NOMO-1 (cell line): ENCODE data around the gene SMCO2.

Source experiments
- DNase-seq, 2 experiments: peaks; one replicate each; lab custom pipeline; 2025; ENCODE audit not compliant: unreplicated experiment in 2 of 2; lab: John Stamatoyannopoulos, UW

The SMCO2 gene

GRCh38 chr12:27446436-27446835 is at the start of gene SMCO2:
SMCO2 (plus strand) TSS chr12:27446736; CDS start chr12:27470632, 23,896 bp downstream.
- no peak for DNase-seq

GRCh38 chr12:27398466-27398865 is 48.1 kb upstream of the SMCO2 start:
- no peak for DNase-seq

- no peak for DNase-seq
These were observed 47.5 kb upstream of the SMCO2 start for GRCh38 chr12:27399074-27399473.

- no peak for DNase-seq
These were observed 45.6 kb upstream of the SMCO2 start for GRCh38 chr12:27400856-27401354.

- no peak for DNase-seq
These were observed 34.5 kb upstream of the SMCO2 start for GRCh38 chr12:27412047-27412446.

GRCh38 chr12:27422697-27423096 is 23.8 kb upstream of the SMCO2 start:
- DNase-seq, result no peak

GRCh38 chr12:27424631-27425230 is 21.8 kb upstream of the SMCO2 start:
- peak in 1 of 2 experiments; percentile 48 for DNase-seq

- no peak for DNase-seq
These were observed 21.2 kb upstream of the SMCO2 start for GRCh38 chr12:27425306-27425705.

- DNase-seq, result no peak
These were observed 19.6 kb upstream of the SMCO2 start for GRCh38 chr12:27426743-27427487.

- DNase-seq, result no peak
These were observed 18.7 kb upstream of the SMCO2 start for GRCh38 chr12:27427824-27428223.

- no peak for DNase-seq
These were observed 18.1 kb upstream of the SMCO2 start for GRCh38 chr12:27428466-27428865.

GRCh38 chr12:27429606-27430005 is 16.9 kb upstream of the SMCO2 start:
- no peak for DNase-seq

- DNase-seq, result peak; percentile 85 to 95
These were observed 15.4 kb upstream of the SMCO2 start for GRCh38 chr12:27431185-27431584.

- DNase-seq, result peak in 1 of 2 experiments; percentile 8
These were observed 11.6 kb upstream of the SMCO2 start for GRCh38 chr12:27434673-27435565.

GRCh38 chr12:27436029-27436428 is 10.5 kb upstream of the SMCO2 start:
- no peak for DNase-seq

GRCh38 chr12:27436768-27437167 is 9.8 kb upstream of the SMCO2 start:
- no peak for DNase-seq

GRCh38 chr12:27437839-27438238 is 8.7 kb upstream of the SMCO2 start:
- DNase-seq, result peak; percentile 52 to 79

GRCh38 chr12:27447761-27448160 is 1.2 kb downstream of the SMCO2 start:
- DNase-seq, result no peak

GRCh38 chr12:27449026-27449425 is 2.5 kb downstream of the SMCO2 start:
- DNase-seq, result no peak

- no peak for DNase-seq
These were observed 3.5 kb downstream of the SMCO2 start for GRCh38 chr12:27449893-27450534.
